NCI-H2081 (cell line): ENCODE measurements around the gene ACVR1C.

Source experiments
- DNase-seq, 2 experiments: peaks; one replicate each; lab custom pipeline; 2025; lab: John Stamatoyannopoulos, UW

The ACVR1C gene

GRCh38 chr2:157497638-157498314, 130.9 kb downstream of the ACVR1C start:
- DNase-seq = peak; percentile 47 to 73

- peak; percentile 70 to 79 for DNase-seq
These were observed 136.4 kb downstream of the ACVR1C start for GRCh38 chr2:157492189-157492773.

GRCh38 chr2:157489983-157490382, 138.7 kb downstream of the ACVR1C start:
- DNase-seq = no peak

GRCh38 chr2:157488877-157489276, 139.8 kb downstream of the ACVR1C start:
- no peak for DNase-seq

GRCh38 chr2:157487747-157488146, 140.9 kb downstream of the ACVR1C start:
- no peak for DNase-seq

GRCh38 chr2:157487271-157487610, 141.4 kb downstream of the ACVR1C start:
- no peak for DNase-seq

GRCh38 chr2:157486596-157487270, 141.9 kb downstream of the ACVR1C start:
- no peak for DNase-seq

GRCh38 chr2:157480182-157480961, 148.3 kb downstream of the ACVR1C start:
- no peak for DNase-seq

- no peak for DNase-seq
These were observed 149.3 kb downstream of the ACVR1C start for GRCh38 chr2:157479081-157480027.

- no peak for DNase-seq
These were observed 150.7 kb downstream of the ACVR1C start for GRCh38 chr2:157477919-157478318.

GRCh38 chr2:157476953-157477709, 151.5 kb downstream of the ACVR1C start:
- DNase-seq = no peak
